Gastroesophageal sphincter (tissue), 3 donors: ENCODE measurements around the gene SGIP1.

Experiments used
- POLR2A ChIP-seq, 2 donors: fragments of 450-650 bp; IDR thresholded peaks; one replicate each; pipeline ENCODE4 v1.6.1; 2017; ENCODE audit warnings: antibody characterized with exemption in 2 of 2, mild to moderate bottlenecking in 2 of 2, moderate library complexity in 1 of 2
- POLR2AphosphoS5 ChIP-seq: sonication (generic); formaldehyde crosslinking; IDR thresholded peaks from one replicate; pipeline ENCODE4 v1.6.1; 2017; ENCODE audit warnings: antibody characterized with exemption
- TF ChIP-seq, protein P1 (sequence below), 4 experiments: fragments of 200-600 bp in 2 of 4; fragments of 450-650 bp in 2 of 4; sonication (generic) in 1 of 4; IDR thresholded peaks; one replicate each; pipeline ENCODE4 v1.5.1; 2017 to 2019; ENCODE audit warnings: antibody characterized with exemption in 4 of 4, mild to moderate bottlenecking in 2 of 4, moderate library complexity in 2 of 4

DNA sequence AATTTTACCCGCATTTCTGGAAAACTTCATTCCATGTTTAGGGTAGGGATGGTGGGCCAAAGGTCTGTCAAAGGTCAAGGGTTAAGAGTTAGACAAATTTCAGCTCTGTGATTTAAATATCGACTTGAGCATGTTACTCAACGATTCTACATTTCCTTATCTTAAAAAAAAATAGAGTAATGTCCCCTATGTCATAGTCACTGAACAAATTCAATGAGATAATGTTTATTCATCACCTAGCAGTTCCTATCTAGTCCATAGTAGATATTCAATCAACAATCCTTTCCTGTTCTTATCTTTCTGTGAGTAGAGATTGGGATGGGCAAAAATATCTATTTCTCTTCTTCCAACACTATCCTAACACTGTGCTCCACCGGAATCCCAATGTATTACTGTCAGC, 217.2 kb downstream of the SGIP1 start:
- no peak for TF ChIP-seq POLR2AphosphoS5
- TF ChIP-seq POLR2A (IDR thresholded peaks at IDR 0.05) = no peak
- TF ChIP-seq, protein P1, sequence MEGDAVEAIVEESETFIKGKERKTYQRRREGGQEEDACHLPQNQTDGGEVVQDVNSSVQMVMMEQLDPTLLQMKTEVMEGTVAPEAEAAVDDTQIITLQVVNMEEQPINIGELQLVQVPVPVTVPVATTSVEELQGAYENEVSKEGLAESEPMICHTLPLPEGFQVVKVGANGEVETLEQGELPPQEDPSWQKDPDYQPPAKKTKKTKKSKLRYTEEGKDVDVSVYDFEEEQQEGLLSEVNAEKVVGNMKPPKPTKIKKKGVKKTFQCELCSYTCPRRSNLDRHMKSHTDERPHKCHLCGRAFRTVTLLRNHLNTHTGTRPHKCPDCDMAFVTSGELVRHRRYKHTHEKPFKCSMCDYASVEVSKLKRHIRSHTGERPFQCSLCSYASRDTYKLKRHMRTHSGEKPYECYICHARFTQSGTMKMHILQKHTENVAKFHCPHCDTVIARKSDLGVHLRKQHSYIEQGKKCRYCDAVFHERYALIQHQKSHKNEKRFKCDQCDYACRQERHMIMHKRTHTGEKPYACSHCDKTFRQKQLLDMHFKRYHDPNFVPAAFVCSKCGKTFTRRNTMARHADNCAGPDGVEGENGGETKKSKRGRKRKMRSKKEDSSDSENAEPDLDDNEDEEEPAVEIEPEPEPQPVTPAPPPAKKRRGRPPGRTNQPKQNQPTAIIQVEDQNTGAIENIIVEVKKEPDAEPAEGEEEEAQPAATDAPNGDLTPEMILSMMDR (IDR thresholded peaks at IDR 0.05) = no peak
